Mesothelial cell of epicardium (in vitro differentiated cells): ENCODE data around the gene GPC3. TPM values are rescaled to one million over a fixed set of nuclear protein-coding genes. Genes with fewer than 3 reads are reported as not detected.

Experiments
- DNase-seq, 2 experiments: peaks; one replicate each; pipeline ENCODE4 v3.0.0; 2021; ENCODE audit warnings: low spot score in 2 of 2; ENCODE audit not compliant: unreplicated experiment in 2 of 2
- H3K27ac Mint-ChIP-seq: 2 replicates; pipeline ENCODE4 v1.8.0; 2021; ENCODE audit warnings: mixed read lengths
- H3K27me3 Mint-ChIP-seq: 2 replicates; pipeline ENCODE4 v1.8.0; 2021; ENCODE audit warnings: low read depth, mixed read lengths
- H3K36me3 Mint-ChIP-seq: 2 replicates; pipeline ENCODE4 v1.8.0; 2021; ENCODE audit warnings: mixed read lengths
- H3K4me1 Mint-ChIP-seq: 2 replicates; pipeline ENCODE4 v1.8.0; 2021; ENCODE audit warnings: mixed read lengths
- H3K4me3 Mint-ChIP-seq: 2 replicates; pipeline ENCODE4 v1.8.0; 2021; ENCODE audit warnings: mild to moderate bottlenecking, moderate library complexity, mixed read lengths
- H3K9me3 Mint-ChIP-seq: 2 replicates; pipeline ENCODE4 v1.8.0; 2021; ENCODE audit warnings: mixed read lengths
- total RNA-seq: library from RNA; stranded (reverse); gene quantifications from 3 replicates; pipeline ENCODE4 v1.2.1, GENCODE V29; 2021
- TF ChIP-seq, protein P1 (sequence below): fragments of 200-600 bp; sonication (generic); IDR thresholded peaks from one replicate; pipeline ENCODE4 v1.5.0; 2021; ENCODE audit warnings: antibody characterized with exemption; ENCODE audit not compliant: unreplicated experiment

The GPC3 gene
- total RNA-seq, 1 donor from 2014 or later, result 864 TPM

DNA sequence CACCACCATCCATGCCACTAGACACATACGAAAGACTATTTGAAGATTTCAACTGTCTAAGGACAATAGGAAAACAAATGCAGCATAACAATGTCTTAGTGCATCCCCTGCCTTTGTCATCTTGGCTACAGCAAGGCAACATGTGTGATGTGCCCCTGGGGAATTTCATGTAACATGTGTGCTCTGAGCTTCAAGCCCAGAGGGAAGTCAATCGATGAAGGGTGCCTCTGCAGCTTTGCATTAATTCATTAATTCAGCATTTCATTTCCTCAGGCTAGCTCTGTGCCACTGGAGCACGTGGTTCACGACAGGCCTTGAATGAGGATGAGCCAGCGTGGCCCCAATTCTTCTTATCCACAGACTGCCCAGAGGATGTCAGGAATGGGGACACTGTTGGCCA lies 316.2 kb downstream of the GPC3 start:
- Mint-ChIP-seq H3K9me3 (no peaks in the 10 kb centered on the region), H3K27me3 (no peaks in the 10 kb centered on the region), H3K27ac (no peak overlapping the region), H3K4me1 (peaks cover 29% of the 10 kb centered on the region), H3K4me3 (no peak overlapping the region), H3K36me3 (peaks cover 8% of the 10 kb centered on the region)
- TF ChIP-seq, protein P1, sequence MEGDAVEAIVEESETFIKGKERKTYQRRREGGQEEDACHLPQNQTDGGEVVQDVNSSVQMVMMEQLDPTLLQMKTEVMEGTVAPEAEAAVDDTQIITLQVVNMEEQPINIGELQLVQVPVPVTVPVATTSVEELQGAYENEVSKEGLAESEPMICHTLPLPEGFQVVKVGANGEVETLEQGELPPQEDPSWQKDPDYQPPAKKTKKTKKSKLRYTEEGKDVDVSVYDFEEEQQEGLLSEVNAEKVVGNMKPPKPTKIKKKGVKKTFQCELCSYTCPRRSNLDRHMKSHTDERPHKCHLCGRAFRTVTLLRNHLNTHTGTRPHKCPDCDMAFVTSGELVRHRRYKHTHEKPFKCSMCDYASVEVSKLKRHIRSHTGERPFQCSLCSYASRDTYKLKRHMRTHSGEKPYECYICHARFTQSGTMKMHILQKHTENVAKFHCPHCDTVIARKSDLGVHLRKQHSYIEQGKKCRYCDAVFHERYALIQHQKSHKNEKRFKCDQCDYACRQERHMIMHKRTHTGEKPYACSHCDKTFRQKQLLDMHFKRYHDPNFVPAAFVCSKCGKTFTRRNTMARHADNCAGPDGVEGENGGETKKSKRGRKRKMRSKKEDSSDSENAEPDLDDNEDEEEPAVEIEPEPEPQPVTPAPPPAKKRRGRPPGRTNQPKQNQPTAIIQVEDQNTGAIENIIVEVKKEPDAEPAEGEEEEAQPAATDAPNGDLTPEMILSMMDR, result no peak
- no peak for DNase-seq

- TF ChIP-seq, protein P1, result no peak
- Mint-ChIP-seq H3K36me3 (peaks cover 9% of the 10 kb centered on the region), H3K4me3 (no peak overlapping the region), H3K27me3 (no peaks in the 10 kb centered on the region), H3K9me3 (no peaks in the 10 kb centered on the region), H3K4me1 (peaks cover 29% of the 10 kb centered on the region), H3K27ac (no peak overlapping the region)
- no peak for DNase-seq
These were observed 317.0 kb downstream of the GPC3 start for GRCh38 chrX:133668225-133668931.

DNA sequence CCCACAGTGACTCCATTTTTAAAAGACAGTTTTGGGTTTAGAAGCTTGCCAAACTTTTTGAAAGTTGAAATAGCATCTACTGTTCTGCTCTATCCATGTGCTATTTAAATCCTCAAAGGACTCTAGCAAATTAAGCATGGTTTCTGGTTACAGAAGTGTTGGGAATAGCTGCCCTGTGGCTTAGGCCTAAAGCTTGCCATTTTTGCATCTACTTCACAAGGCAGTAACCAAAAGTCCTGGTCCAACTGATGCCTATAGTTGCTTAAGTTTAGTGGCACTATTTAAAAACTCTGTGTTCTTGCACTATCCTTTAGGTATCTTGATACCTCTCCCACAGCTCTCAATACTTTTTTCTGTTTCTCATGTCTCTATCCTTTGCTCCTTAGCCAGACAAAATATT lies 319.1 kb downstream of the GPC3 start:
- Mint-ChIP-seq H3K4me3 (no peak overlapping the region), H3K9me3 (no peaks in the 10 kb centered on the region), H3K4me1 (peaks cover 22% of the 10 kb centered on the region), H3K36me3 (peaks cover 13% of the 10 kb centered on the region), H3K27me3 (no peaks in the 10 kb centered on the region), H3K27ac (no peak overlapping the region)
- TF ChIP-seq, protein P1, result no peak
- no peak for DNase-seq

DNA sequence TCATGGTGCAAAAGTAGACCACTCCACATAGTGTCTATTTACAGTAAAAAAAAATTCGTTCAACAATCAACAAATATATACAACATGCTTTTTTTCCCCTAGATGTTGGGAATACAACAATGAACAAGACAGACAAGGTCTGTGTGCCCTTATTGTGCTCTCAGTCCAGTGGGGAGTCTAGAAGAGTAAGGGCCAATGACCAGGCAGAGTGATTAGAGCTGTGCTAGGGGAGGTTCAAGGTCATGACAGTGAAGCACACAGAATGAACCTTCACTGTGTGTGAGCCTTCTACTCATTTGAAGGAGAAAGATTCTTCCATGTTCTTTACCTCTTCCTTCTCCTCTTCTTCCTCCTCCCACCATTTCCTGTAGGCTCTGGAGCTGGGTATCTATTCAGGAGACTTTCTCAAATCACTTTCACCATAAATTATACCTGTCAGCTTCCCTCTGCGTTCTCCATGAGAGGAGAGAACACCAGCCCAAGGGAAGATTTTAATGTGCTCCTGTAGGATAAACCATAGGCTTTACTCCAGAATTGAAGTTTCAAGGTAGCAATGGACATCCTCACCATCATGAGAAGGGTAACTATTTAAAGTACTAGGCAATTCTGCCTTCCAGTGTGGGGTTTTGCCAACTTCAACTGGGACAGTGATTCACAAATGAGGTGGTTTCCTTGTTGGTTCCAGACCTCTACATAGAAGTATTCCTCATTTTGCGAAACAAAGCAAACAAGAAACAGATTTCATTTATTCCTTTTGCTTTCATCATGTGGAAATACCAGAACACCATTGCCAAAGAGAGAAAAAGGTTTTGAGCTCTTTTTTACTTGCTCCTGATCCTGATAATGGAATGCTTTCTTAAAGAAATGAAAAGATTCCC lies 323.2 kb downstream of the GPC3 start:
- Mint-ChIP-seq H3K27ac (no peak overlapping the region), H3K4me1 (peaks cover 26% of the 10 kb centered on the region), H3K9me3 (no peaks in the 10 kb centered on the region), H3K4me3 (no peak overlapping the region), H3K27me3 (no peaks in the 10 kb centered on the region), H3K36me3 (peaks cover 20% of the 10 kb centered on the region)
- TF ChIP-seq, protein P1, result no peak
- no peak for DNase-seq

GRCh38 chrX:133660281-133660680 lies 325.1 kb downstream of the GPC3 start:
- H3K9me3 Mint-ChIP-seq, result no peaks in the 10 kb centered on the region
- H3K36me3 Mint-ChIP-seq, result peaks cover 27% of the 10 kb centered on the region
- H3K27ac Mint-ChIP-seq, result no peak overlapping the region
- DNase-seq, result no peak
- H3K4me3 Mint-ChIP-seq, result no peak overlapping the region
- peaks cover 38% of the 10 kb centered on the region for H3K4me1 Mint-ChIP-seq
- TF ChIP-seq, protein P1, result no peak
- no peaks in the 10 kb centered on the region for H3K27me3 Mint-ChIP-seq
